ENCODE measurements around the gene LGMN.

DNA sequence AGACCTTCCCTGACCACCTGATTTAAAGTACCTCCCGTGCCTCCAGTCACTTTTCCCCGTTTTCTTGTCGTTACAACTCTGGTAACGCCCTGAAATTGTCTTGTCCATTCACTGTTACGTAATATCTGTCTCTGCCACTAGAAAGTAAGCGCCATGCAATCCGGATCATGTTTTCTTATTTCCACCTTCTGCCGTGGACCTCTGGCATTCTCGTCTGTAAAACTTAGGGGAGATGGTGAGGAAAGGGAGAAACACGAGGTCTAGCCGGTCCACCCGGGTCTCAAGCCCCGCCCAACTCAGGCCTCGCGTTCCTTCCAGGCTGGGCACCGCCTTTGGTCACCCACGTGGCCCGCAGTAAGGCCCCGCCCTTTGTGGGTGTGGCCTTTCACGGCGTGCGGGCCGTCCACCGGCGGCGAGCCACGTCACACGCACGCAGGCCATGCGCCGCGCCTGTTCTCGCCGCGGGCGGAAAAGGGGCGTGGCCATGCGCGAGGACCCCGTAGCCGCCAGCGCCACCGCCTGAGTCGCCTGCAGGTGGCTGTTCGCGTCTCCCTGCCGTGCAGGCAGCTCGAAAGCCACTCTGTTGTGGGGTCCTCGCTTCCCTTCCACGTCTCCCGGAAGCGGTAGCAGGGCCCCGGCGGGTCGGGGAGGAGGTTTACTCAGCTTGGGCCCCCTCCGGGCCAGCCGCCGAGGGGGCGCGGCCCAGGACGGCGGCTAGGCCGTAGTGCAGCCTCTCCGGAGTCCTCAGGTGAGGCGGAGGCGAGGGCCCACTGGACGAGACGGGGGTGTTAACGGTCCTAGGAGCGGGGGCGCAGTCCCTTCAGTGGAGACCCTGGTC, 45.5 kb upstream of the LGMN start, which contains the start of gene GOLGA5:
- TF ChIP-seq, protein P1, sequence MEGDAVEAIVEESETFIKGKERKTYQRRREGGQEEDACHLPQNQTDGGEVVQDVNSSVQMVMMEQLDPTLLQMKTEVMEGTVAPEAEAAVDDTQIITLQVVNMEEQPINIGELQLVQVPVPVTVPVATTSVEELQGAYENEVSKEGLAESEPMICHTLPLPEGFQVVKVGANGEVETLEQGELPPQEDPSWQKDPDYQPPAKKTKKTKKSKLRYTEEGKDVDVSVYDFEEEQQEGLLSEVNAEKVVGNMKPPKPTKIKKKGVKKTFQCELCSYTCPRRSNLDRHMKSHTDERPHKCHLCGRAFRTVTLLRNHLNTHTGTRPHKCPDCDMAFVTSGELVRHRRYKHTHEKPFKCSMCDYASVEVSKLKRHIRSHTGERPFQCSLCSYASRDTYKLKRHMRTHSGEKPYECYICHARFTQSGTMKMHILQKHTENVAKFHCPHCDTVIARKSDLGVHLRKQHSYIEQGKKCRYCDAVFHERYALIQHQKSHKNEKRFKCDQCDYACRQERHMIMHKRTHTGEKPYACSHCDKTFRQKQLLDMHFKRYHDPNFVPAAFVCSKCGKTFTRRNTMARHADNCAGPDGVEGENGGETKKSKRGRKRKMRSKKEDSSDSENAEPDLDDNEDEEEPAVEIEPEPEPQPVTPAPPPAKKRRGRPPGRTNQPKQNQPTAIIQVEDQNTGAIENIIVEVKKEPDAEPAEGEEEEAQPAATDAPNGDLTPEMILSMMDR (IDR thresholded peaks at IDR 0.05; ENCODE audit: insufficient read depth, low read length, poor library complexity, severe bottlenecking): no peak
- TF ChIP-seq EZH2phosphoT487 (conservative IDR thresholded peaks at IDR 0.05; ENCODE audit: low read length): no peak
